ENCODE results near the gene KIF5C.

KIF5C gene

GRCh38 chr2:149004836-149005235 lies 129.8 kb downstream of the KIF5C start:
- DNase-seq = no peak

GRCh38 chr2:149005471-149006077 lies 130.5 kb downstream of the KIF5C start:
- DNase-seq = no peak
- Mint-ChIP-seq H3K36me3 (no peaks in the 10 kb centered on the region), H3K4me3 (no peak overlapping the region), H3K4me1 (no peaks in the 10 kb centered on the region), H3K27ac (no peak overlapping the region), H3K9me3 (no peaks in the 10 kb centered on the region), H3K27me3 (no peaks in the 10 kb centered on the region)
- CTCF ChIA-PET = no interaction called here

More at GRCh38 chr2:149004836-149005235, 129.8 kb downstream of the KIF5C start:
- Mint-ChIP-seq H3K27me3 (no peaks in the 10 kb centered on the region), H3K4me3 (no peak overlapping the region), H3K4me1 (no peaks in the 10 kb centered on the region), H3K9me3 (no peaks in the 10 kb centered on the region), H3K36me3 (no peaks in the 10 kb centered on the region), H3K27ac (no peak overlapping the region)
- CTCF ChIA-PET = no interaction called here

GRCh38 chr2:149006883-149007543 lies 132.0 kb downstream of the KIF5C start:
- Mint-ChIP-seq H3K27ac (no peak overlapping the region), H3K9me3 (no peaks in the 10 kb centered on the region), H3K27me3 (no peaks in the 10 kb centered on the region), H3K4me3 (no peak overlapping the region), H3K4me1 (no peaks in the 10 kb centered on the region), H3K36me3 (no peaks in the 10 kb centered on the region)
- DNase-seq = no peak
- CTCF ChIA-PET = interaction anchor here (2.5 kb wide), 1 partner anchor 11 kb away, joined by 9 read pairs; no protein-coding TSS in a partner anchor

GRCh38 chr2:149008381-149008780 lies 133.4 kb downstream of the KIF5C start:
- Mint-ChIP-seq H3K9me3 (no peaks in the 10 kb centered on the region), H3K36me3 (no peaks in the 10 kb centered on the region), H3K27me3 (no peaks in the 10 kb centered on the region), H3K27ac (no peak overlapping the region), H3K4me3 (no peak overlapping the region), H3K4me1 (no peaks in the 10 kb centered on the region)
- CTCF ChIA-PET = interaction anchor here (0.7 to 2.5 kb wide), 2 partner anchors 9 to 18 kb away, joined by 3 to 9 read pairs; no protein-coding TSS in a partner anchor
- DNase-seq = no peak

- Mint-ChIP-seq H3K9me3 (no peaks in the 10 kb centered on the region), H3K4me1 (no peaks in the 10 kb centered on the region), H3K27me3 (no peaks in the 10 kb centered on the region), H3K4me3 (no peak overlapping the region), H3K27ac (no peak overlapping the region), H3K36me3 (no peaks in the 10 kb centered on the region)
- CTCF ChIA-PET = interaction anchor here (2.5 kb wide), 1 partner anchor 8 kb away, joined by 9 read pairs; no protein-coding TSS in a partner anchor
- DNase-seq = no peak
These were observed 134.8 kb downstream of the KIF5C start for GRCh38 chr2:149009576-149010461.

GRCh38 chr2:149012545-149012944 lies 137.5 kb downstream of the KIF5C start:
- no peak overlapping the region for H3K4me3 Mint-ChIP-seq
- H3K27ac Mint-ChIP-seq = no peak overlapping the region
- CTCF ChIA-PET = no interaction called here
- no peaks in the 10 kb centered on the region for H3K36me3 Mint-ChIP-seq
- H3K4me1 Mint-ChIP-seq = no peaks in the 10 kb centered on the region
- H3K9me3 Mint-ChIP-seq = no peaks in the 10 kb centered on the region
- no peak for DNase-seq
- no peaks in the 10 kb centered on the region for H3K27me3 Mint-ChIP-seq

- Mint-ChIP-seq H3K27me3 (no peaks in the 10 kb centered on the region), H3K9me3 (no peaks in the 10 kb centered on the region), H3K4me1 (no peaks in the 10 kb centered on the region), H3K4me3 (no peak overlapping the region), H3K27ac (no peak overlapping the region), H3K36me3 (no peaks in the 10 kb centered on the region)
- CTCF ChIA-PET = interaction anchor here (0.9 to 3.9 kb wide), 3 partner anchors 9 to 545 kb away, joined by 3 to 42 read pairs (median 19); no protein-coding TSS in a partner anchor
- DNase-seq = no peak
These were observed 140.5 kb downstream of the KIF5C start for GRCh38 chr2:149015501-149015900.

GRCh38 chr2:149015926-149016563 lies 141.0 kb downstream of the KIF5C start:
- no peak overlapping the region for H3K4me3 Mint-ChIP-seq
- no peak for DNase-seq
- H3K36me3 Mint-ChIP-seq = no peaks in the 10 kb centered on the region
- no peaks in the 10 kb centered on the region for H3K4me1 Mint-ChIP-seq
- CTCF ChIA-PET = interaction anchor here (0.9 to 3.9 kb wide), 13 partner anchors 9 to 692 kb away, joined by 3 to 42 read pairs (median 4); partner anchors contain the start of gene LYPD6B
- H3K9me3 Mint-ChIP-seq = no peaks in the 10 kb centered on the region
- no peak overlapping the region for H3K27ac Mint-ChIP-seq
- H3K27me3 Mint-ChIP-seq = no peaks in the 10 kb centered on the region

- no peaks in the 10 kb centered on the region for H3K9me3 Mint-ChIP-seq
- DNase-seq = peak; percentile 84
- H3K4me3 Mint-ChIP-seq = no peak overlapping the region
- H3K27me3 Mint-ChIP-seq = no peaks in the 10 kb centered on the region
- CTCF ChIA-PET = interaction anchor here (0.6 to 3.9 kb wide), 27 partner anchors 8 to 691 kb away, joined by 3 to 42 read pairs (median 4); partner anchors contain the start of genes LYPD6B and MMADHC
- H3K27ac Mint-ChIP-seq = no peak overlapping the region
- H3K4me1 Mint-ChIP-seq = no peaks in the 10 kb centered on the region
- no peaks in the 10 kb centered on the region for H3K36me3 Mint-ChIP-seq
These were observed 142.3 kb downstream of the KIF5C start for GRCh38 chr2:149017116-149017985.

- no peak for DNase-seq
- CTCF ChIA-PET = interaction anchor here (0.8 to 3.9 kb wide), 8 partner anchors 8 to 568 kb away, joined by 3 to 42 read pairs (median 4); partner anchors contain the start of gene MMADHC
- Mint-ChIP-seq H3K27ac (no peak overlapping the region), H3K9me3 (no peaks in the 10 kb centered on the region), H3K4me3 (no peak overlapping the region), H3K36me3 (no peaks in the 10 kb centered on the region), H3K4me1 (no peaks in the 10 kb centered on the region), H3K27me3 (no peaks in the 10 kb centered on the region)
These were observed 144.0 kb downstream of the KIF5C start for GRCh38 chr2:149018981-149019380.

GRCh38 chr2:149019768-149020167 lies 144.7 kb downstream of the KIF5C start:
- Mint-ChIP-seq H3K9me3 (no peaks in the 10 kb centered on the region), H3K27ac (no peak overlapping the region), H3K36me3 (no peaks in the 10 kb centered on the region), H3K4me3 (no peak overlapping the region), H3K27me3 (no peaks in the 10 kb centered on the region), H3K4me1 (no peaks in the 10 kb centered on the region)
- no peak for DNase-seq
- CTCF ChIA-PET = interaction anchor here (0.6 to 2.3 kb wide), 4 partner anchors 8 to 567 kb away, joined by 3 to 6 read pairs (median 3); partner anchors contain the start of gene MMADHC

GRCh38 chr2:149020432-149020851 lies 145.4 kb downstream of the KIF5C start:
- no peak overlapping the region for H3K27ac Mint-ChIP-seq
- no peak overlapping the region for H3K4me3 Mint-ChIP-seq
- no peaks in the 10 kb centered on the region for H3K4me1 Mint-ChIP-seq
- H3K36me3 Mint-ChIP-seq = no peaks in the 10 kb centered on the region
- no peaks in the 10 kb centered on the region for H3K9me3 Mint-ChIP-seq
- no peaks in the 10 kb centered on the region for H3K27me3 Mint-ChIP-seq
- DNase-seq = no peak
- CTCF ChIA-PET = no interaction called here

- Mint-ChIP-seq H3K36me3 (no peaks in the 10 kb centered on the region), H3K27ac (no peak overlapping the region), H3K9me3 (no peaks in the 10 kb centered on the region), H3K27me3 (no peaks in the 10 kb centered on the region), H3K4me1 (no peaks in the 10 kb centered on the region), H3K4me3 (no peak overlapping the region)
- DNase-seq = no peak
- CTCF ChIA-PET = no interaction called here
These were observed 146.3 kb downstream of the KIF5C start for GRCh38 chr2:149021271-149021719.

Measured in activated naive CD4-positive, alpha-beta T cell treated with anti-CD3 and anti-CD28 coated beads, Interleukin-2, amount 10 ng/mL, durations not matched to agents 7 days and 5 days (primary cell).